Measurements from ENCODE around the gene GLIPR1L2. TPM values are rescaled to one million over a fixed set of nuclear protein-coding genes. Genes with fewer than 3 reads are reported as not detected.

The GLIPR1L2 gene
- total and polyA plus RNA-seq, 2 experiments from 2014 or later: 0.08 TPM; not detected in 1

DNA sequence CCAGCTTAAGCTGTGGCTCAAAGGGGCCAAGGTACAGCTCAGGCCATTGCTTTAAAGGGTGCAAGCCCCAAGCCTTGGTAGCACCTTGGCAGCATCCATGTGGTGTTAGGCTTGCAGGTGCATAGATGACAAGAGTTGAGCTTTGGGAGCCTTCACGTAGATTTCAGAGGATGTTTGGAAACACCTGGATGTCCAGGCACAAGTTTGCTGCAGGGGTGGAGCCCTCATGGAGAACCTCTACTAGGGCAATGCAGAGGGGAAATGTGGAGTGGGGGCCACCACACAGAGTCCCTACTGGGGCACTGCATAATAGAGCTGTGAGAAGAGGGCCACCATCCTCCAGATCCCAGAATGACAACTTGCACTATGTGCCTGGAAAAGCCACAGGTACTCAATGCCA is 37.9 kb downstream of the GLIPR1L2 start:
- H3K27me3 Mint-ChIP-seq (ENCODE audit: insufficient read depth, low read depth, poor library complexity): peaks cover 4% of the 10 kb centered on the region
- no peak overlapping the region for H3K4me2 ChIP-seq
- no peaks in the 10 kb centered on the region for H3K79me2 ChIP-seq (replicated peaks; ENCODE audit: insufficient read depth)
- peaks cover 12% of the 10 kb centered on the region for H3K4me1 ChIP-seq (ENCODE audit: insufficient read depth)
- peaks cover 7% of the 10 kb centered on the region; the same call in 1 of the 2 replicates for H3K9me2 ChIP-seq (ENCODE audit: insufficient read depth)
- H3K4me1 Mint-ChIP-seq: peaks cover 13% of the 10 kb centered on the region; the same call in 2 of the 3 replicates
- no peaks in the 10 kb centered on the region for H3K27me3 ChIP-seq (ENCODE audit: insufficient read depth)
- H4K20me1 ChIP-seq (replicated peaks; ENCODE audit: insufficient read depth): no peaks in the 10 kb centered on the region
- H3K36me3 Mint-ChIP-seq (ENCODE audit: low read depth): peaks cover 50% of the 10 kb centered on the region
- H3K27ac Mint-ChIP-seq: no peak overlapping the region
- H3K9me3 Mint-ChIP-seq: peaks cover 60% of the 10 kb centered on the region
- no peak overlapping the region for H2AFZ ChIP-seq
- no peak overlapping the region for H3K27ac ChIP-seq (ENCODE audit: low read depth)
- H3K4me3 ChIP-seq: no peak overlapping the region
- H3K36me3 ChIP-seq (ENCODE audit: insufficient read depth): peaks cover 5% of the 10 kb centered on the region
- no peak for ATAC-seq
- no peaks in the 10 kb centered on the region for H3F3A ChIP-seq (replicated peaks; ENCODE audit: low read depth)
- TF ChIP-seq CTCF (conservative IDR thresholded peaks at IDR 0.05; ENCODE audit: low read depth in 2 of 2) (no peak), JUNB (IDR thresholded peaks at IDR 0.05; ENCODE audit: unreplicated experiment) (no peak), STAT1 (IDR thresholded peaks at IDR 0.05; ENCODE audit: unreplicated experiment) (no peak), CREB1 (CRISPR knock-in tag; IDR thresholded peaks at IDR 0.05; ENCODE audit: low read depth) (no peak), ZNF331 (CRISPR knock-in tag; IDR thresholded peaks at IDR 0.05; ENCODE audit: low read depth) (no peak), NANOG (IDR thresholded peaks at IDR 0.05; ENCODE audit: borderline replicate concordance) (no peak)
- TF ChIP-seq, protein P1, sequence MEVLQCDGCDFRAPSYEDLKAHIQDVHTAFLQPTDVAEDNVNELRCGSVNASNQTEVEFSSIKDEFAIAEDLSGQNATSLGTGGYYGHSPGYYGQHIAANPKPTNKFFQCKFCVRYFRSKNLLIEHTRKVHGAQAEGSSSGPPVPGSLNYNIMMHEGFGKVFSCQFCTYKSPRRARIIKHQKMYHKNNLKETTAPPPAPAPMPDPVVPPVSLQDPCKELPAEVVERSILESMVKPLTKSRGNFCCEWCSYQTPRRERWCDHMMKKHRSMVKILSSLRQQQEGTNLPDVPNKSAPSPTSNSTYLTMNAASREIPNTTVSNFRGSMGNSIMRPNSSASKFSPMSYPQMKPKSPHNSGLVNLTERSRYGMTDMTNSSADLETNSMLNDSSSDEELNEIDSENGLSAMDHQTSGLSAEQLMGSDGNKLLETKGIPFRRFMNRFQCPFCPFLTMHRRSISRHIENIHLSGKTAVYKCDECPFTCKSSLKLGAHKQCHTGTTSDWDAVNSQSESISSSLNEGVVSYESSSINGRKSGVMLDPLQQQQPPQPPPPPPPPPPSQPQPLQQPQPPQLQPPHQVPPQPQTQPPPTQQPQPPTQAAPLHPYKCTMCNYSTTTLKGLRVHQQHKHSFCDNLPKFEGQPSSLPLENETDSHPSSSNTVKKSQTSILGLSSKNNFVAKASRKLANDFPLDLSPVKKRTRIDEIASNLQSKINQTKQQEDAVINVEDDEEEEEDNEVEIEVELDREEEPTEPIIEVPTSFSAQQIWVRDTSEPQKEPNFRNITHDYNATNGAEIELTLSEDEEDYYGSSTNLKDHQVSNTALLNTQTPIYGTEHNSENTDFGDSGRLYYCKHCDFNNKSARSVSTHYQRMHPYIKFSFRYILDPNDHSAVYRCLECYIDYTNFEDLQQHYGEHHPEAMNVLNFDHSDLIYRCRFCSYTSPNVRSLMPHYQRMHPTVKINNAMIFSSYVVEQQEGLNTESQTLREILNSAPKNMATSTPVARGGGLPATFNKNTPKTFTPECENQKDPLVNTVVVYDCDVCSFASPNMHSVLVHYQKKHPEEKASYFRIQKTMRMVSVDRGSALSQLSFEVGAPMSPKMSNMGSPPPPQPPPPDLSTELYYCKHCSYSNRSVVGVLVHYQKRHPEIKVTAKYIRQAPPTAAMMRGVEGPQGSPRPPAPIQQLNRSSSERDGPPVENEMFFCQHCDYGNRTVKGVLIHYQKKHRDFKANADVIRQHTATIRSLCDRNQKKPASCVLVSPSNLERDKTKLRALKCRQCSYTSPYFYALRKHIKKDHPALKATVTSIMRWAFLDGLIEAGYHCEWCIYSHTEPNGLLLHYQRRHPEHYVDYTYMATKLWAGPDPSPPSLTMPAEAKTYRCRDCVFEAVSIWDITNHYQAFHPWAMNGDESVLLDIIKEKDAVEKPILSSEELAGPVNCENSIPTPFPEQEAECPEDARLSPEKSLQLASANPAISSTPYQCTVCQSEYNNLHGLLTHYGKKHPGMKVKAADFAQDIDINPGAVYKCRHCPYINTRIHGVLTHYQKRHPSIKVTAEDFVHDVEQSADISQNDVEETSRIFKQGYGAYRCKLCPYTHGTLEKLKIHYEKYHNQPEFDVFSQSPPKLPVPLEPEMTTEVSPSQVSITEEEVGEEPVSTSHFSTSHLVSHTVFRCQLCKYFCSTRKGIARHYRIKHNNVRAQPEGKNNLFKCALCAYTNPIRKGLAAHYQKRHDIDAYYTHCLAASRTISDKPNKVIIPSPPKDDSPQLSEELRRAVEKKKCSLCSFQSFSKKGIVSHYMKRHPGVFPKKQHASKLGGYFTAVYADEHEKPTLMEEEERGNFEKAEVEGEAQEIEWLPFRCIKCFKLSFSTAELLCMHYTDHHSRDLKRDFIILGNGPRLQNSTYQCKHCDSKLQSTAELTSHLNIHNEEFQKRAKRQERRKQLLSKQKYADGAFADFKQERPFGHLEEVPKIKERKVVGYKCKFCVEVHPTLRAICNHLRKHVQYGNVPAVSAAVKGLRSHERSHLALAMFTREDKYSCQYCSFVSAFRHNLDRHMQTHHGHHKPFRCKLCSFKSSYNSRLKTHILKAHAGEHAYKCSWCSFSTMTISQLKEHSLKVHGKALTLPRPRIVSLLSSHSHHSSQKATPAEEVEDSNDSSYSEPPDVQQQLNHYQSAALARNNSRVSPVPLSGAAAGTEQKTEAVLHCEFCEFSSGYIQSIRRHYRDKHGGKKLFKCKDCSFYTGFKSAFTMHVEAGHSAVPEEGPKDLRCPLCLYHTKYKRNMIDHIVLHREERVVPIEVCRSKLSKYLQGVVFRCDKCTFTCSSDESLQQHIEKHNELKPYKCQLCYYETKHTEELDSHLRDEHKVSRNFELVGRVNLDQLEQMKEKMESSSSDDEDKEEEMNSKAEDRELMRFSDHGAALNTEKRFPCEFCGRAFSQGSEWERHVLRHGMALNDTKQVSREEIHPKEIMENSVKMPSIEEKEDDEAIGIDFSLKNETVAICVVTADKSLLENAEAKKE (CRISPR knock-in tag; IDR thresholded peaks at IDR 0.05): no peak
- TF ChIP-seq, protein P2, sequence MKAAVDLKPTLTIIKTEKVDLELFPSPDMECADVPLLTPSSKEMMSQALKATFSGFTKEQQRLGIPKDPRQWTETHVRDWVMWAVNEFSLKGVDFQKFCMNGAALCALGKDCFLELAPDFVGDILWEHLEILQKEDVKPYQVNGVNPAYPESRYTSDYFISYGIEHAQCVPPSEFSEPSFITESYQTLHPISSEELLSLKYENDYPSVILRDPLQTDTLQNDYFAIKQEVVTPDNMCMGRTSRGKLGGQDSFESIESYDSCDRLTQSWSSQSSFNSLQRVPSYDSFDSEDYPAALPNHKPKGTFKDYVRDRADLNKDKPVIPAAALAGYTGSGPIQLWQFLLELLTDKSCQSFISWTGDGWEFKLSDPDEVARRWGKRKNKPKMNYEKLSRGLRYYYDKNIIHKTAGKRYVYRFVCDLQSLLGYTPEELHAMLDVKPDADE (IDR thresholded peaks at IDR 0.05): no peak
- no peak for DNase-seq (ENCODE audit: low spot score)
- H3K4me3 Mint-ChIP-seq: no peak overlapping the region

Measured in GM23338 (cell line).